Gastroesophageal sphincter (tissue), 4 donors: ENCODE measurements around the gene LGALS16. TPM values are rescaled to one million over a fixed set of nuclear protein-coding genes. Genes with fewer than 3 reads are reported as not detected.

ENCODE experiments used
- ATAC-seq: fragments of 150-250 bp; one replicate; pipeline ENCODE4 v1.9.1; 2016; ENCODE audit warnings: mild to moderate bottlenecking, moderate library complexity
- H3K27ac ChIP-seq, 4 donors: fragments of 200-600 bp; sonication (generic) in 3 of 4; 1 replicate in 3 of 4; 2 replicates in 1 of 4; pipeline ENCODE4 v1.5.1; 2016 to 2019
- H3K27me3 ChIP-seq: fragments of 200-600 bp; sonication (generic); one replicate; pipeline ENCODE4 v1.5.1; 2019
- H3K36me3 ChIP-seq, 2 donors: fragments of 200-600 bp; sonication (generic); one replicate each; pipeline ENCODE4 v1.5.1; 2019; ENCODE audit warnings: control low read depth in 1 of 2
- H3K4me1 ChIP-seq, 3 donors: fragments of 200-600 bp; sonication (generic); 1 replicate in 2 of 3; 2 replicates in 1 of 3; pipeline ENCODE4 v1.5.1; 2016 to 2019; ENCODE audit warnings: control low read depth in 2 of 3
- H3K4me3 ChIP-seq, 2 donors: fragments of 200-600 bp; sonication (generic); one replicate each; pipeline ENCODE4 v1.5.1; 2019; ENCODE audit warnings: mild to moderate bottlenecking in 1 of 2, moderate library complexity in 1 of 2
- H3K9me3 ChIP-seq, 3 donors: fragments of 200-600 bp; sonication (generic); one replicate each; pipeline ENCODE4 v1.5.1; 2017 to 2019; ENCODE audit warnings: control low read depth in 2 of 3
- EP300 ChIP-seq: sonication (generic); formaldehyde crosslinking; IDR thresholded peaks from one replicate; pipeline ENCODE4 v1.6.1; 2017; ENCODE audit warnings: antibody characterized with exemption, mild to moderate bottlenecking
- POLR2A ChIP-seq, 2 donors: fragments of 450-650 bp; IDR thresholded peaks; one replicate each; pipeline ENCODE4 v1.6.1; 2017; ENCODE audit warnings: antibody characterized with exemption in 2 of 2, mild to moderate bottlenecking in 2 of 2, moderate library complexity in 1 of 2
- POLR2AphosphoS5 ChIP-seq: sonication (generic); formaldehyde crosslinking; IDR thresholded peaks from one replicate; pipeline ENCODE4 v1.6.1; 2017; ENCODE audit warnings: antibody characterized with exemption
- WGBS, 2 donors: methylation state at CpG; one replicate each; pipeline ENCODE4 v1.1.5; 2018; ENCODE audit warnings: low coverage in 1 of 2; 5-methylcytosine and 5-hydroxymethylcytosine counted together
- total RNA-seq, 4 donors: library from RNA; depleted of rRNA; stranded (reverse); fragments of >200 nt; gene quantifications; one replicate each; pipeline ENCODE4 v1.1.0, GENCODE V29; 2016
- TF ChIP-seq, protein P1 (sequence below), 4 experiments: fragments of 200-600 bp in 2 of 4; fragments of 450-650 bp in 2 of 4; sonication (generic) in 1 of 4; IDR thresholded peaks; one replicate each; pipeline ENCODE4 v1.5.1; 2017 to 2019; ENCODE audit warnings: antibody characterized with exemption in 4 of 4, mild to moderate bottlenecking in 2 of 4, moderate library complexity in 2 of 4

LGALS16 gene, protein sequence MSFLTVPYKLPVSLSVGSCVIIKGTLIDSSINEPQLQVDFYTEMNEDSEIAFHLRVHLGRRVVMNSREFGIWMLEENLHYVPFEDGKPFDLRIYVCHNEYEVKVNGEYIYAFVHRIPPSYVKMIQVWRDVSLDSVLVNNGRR
- total RNA-seq: not detected

DNA sequence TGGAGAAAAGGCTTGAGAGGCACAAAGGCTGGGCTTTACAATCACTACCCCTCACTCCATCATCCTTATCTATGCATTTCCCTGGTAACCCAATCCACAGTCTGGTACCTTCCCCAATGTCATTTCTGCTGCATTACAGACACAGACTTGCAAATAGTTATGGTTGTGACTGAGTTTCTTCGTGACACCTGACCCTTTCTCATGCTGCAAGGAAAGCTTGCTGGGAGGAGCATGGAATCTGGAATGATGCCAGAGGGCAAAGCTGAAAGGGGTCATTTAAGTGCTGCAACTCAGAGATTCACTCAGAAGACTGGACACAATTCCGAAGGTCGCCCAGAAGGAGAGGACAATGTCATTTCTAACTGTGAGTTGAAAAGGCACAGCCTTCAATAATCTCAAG, at the start of gene LGALS16:
TSS of gene LGALS16 (plus strand) at position 301 of the 400 bp plus-strand sequence. CDS start at position 350, 49 bp downstream.
- no peaks in the 10 kb centered on the region for H3K9me3 ChIP-seq
- ATAC-seq: no peak
- H3K27me3 ChIP-seq: peaks cover 4% of the 10 kb centered on the region
- no peak within 1 kb of the TSS for H3K27ac ChIP-seq
- no peaks in the 10 kb centered on the region for H3K4me1 ChIP-seq
- TF ChIP-seq POLR2A (IDR thresholded peaks at IDR 0.05) (no peak), POLR2AphosphoS5 (no peak), EP300 (no peak)
- TF ChIP-seq, protein P1, sequence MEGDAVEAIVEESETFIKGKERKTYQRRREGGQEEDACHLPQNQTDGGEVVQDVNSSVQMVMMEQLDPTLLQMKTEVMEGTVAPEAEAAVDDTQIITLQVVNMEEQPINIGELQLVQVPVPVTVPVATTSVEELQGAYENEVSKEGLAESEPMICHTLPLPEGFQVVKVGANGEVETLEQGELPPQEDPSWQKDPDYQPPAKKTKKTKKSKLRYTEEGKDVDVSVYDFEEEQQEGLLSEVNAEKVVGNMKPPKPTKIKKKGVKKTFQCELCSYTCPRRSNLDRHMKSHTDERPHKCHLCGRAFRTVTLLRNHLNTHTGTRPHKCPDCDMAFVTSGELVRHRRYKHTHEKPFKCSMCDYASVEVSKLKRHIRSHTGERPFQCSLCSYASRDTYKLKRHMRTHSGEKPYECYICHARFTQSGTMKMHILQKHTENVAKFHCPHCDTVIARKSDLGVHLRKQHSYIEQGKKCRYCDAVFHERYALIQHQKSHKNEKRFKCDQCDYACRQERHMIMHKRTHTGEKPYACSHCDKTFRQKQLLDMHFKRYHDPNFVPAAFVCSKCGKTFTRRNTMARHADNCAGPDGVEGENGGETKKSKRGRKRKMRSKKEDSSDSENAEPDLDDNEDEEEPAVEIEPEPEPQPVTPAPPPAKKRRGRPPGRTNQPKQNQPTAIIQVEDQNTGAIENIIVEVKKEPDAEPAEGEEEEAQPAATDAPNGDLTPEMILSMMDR (IDR thresholded peaks at IDR 0.05): no peak
- 24 to 62% methylated on average over 3 of the region's 3 CpGs for WGBS, 2 donors
- no peaks in the 10 kb centered on the region for H3K36me3 ChIP-seq
- no peak within 1 kb of the TSS for H3K4me3 ChIP-seq

DNA sequence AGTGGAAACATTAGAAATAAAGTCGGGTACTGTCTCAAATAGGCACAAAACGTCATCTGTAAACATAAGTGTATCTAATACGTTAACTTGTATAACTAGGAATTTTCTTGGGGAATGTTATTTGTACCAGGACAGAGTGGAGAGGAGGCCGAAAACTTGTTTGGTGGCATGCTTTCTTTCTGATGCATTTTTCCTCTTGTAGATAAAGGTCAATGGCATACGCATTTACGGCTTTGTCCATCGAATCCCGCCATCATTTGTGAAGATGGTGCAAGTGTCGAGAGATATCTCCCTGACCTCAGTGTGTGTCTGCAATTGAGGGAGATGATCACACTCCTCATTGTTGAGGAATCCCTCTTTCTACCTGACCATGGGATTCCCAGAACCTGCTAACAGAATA, 48.7 kb upstream of the LGALS16 start:
- WGBS, 2 donors: 78 to 83% methylated on average over 9 of the region's 9 CpGs
- Histone ChIP-seq H3K4me3 (no peak overlapping the region), H3K27me3 (peaks cover 9% of the 10 kb centered on the region), H3K36me3 (no peaks in the 10 kb centered on the region), H3K9me3 (no peaks in the 10 kb centered on the region), H3K27ac (no peak overlapping the region), H3K4me1 (no peaks in the 10 kb centered on the region)
- ATAC-seq: no peak
- TF ChIP-seq, protein P1 (IDR thresholded peaks at IDR 0.05): no peak
- no peak for TF ChIP-seq EP300

DNA sequence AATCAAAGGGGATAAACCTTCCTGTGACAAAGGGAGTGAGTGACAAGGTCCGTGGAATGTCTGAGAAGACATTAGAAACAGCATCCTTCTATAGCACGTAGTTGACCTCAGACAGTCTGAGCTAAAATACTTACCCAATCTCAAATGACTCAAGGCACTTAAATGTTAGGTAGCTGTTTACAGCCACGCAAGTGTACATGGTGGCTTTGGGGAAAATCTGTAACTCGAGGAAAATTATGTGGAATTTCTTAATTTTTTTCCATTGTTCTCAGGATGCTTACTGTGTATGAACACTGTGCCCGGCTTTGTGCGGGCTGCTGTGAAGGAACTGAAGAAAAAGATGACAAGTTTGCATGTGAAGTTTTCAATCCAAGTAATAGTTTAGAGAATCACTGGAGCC, 48.2 kb upstream of the LGALS16 start:
- H3K27me3 ChIP-seq: peaks cover 9% of the 10 kb centered on the region
- no peak overlapping the region for H3K27ac ChIP-seq
- H3K36me3 ChIP-seq: no peaks in the 10 kb centered on the region
- H3K4me1 ChIP-seq: no peaks in the 10 kb centered on the region
- WGBS, 2 donors: 59 to 68% methylated on average over 6 of the region's 6 CpGs
- no peak overlapping the region for H3K4me3 ChIP-seq
- no peaks in the 10 kb centered on the region for H3K9me3 ChIP-seq
- TF ChIP-seq POLR2A (IDR thresholded peaks at IDR 0.05): no peak
- TF ChIP-seq, protein P1 (IDR thresholded peaks at IDR 0.05): no peak
- TF ChIP-seq POLR2AphosphoS5: no peak
- TF ChIP-seq EP300: no peak
- ATAC-seq: no peak

DNA sequence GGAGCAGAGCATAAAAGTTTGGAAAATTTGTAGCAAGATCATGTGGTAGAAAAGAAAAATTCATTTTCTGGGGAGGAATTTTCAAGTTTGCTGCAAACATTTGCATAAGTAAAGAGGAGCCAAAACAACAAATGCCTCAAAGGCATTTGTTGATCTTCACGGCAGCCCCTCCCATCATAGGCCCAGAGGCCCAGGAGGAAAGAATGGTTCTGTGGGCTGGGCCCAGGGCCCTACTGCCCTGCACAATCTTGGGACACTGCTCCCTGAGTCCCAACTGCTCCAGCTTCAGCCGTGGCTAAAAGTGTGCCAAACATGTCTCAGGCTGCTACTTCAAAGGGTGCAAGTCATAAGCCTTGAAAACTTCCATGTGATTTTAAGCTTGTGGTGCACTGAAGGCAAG, 42.1 kb upstream of the LGALS16 start:
- H3K4me3 ChIP-seq: no peak overlapping the region
- H3K36me3 ChIP-seq: no peaks in the 10 kb centered on the region
- no peak overlapping the region for H3K27ac ChIP-seq
- TF ChIP-seq, protein P1 (IDR thresholded peaks at IDR 0.05): no peak
- TF ChIP-seq POLR2A (IDR thresholded peaks at IDR 0.05) (no peak), POLR2AphosphoS5 (no peak), EP300 (no peak)
- no peaks in the 10 kb centered on the region for H3K4me1 ChIP-seq
- WGBS, 2 donors: 75% methylated on average over 1 of the region's 2 CpGs; no CpG with 5 or more reads in 1 of the 2 donors
- H3K9me3 ChIP-seq: no peaks in the 10 kb centered on the region
- ATAC-seq: no peak
- H3K27me3 ChIP-seq: peaks cover 20% of the 10 kb centered on the region

DNA sequence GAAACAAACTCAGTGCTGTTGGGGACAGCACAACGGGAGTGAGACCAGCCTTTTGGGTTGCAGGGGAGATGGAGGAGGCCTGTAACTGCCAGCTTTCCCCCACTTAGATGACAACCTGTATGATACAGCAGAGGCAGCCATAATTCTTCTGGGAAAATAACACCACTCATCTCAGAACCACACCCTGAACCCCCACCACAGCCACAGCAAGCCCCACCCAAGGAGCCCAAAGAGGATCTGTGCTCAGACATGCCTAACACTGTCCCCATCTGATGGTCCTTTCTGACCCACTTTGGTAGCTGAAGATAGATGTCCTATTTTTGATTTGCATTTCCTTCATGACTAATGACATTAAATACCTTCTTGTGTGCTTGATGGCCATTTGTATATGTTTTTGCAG, 38.0 kb upstream of the LGALS16 start:
- WGBS, 2 donors: 67% methylated on average over 1 of the region's 1 CpG; no CpG with 5 or more reads in 1 of the 2 donors

More for the DNA sequence above, 38.0 kb upstream of the LGALS16 start:
- TF ChIP-seq POLR2A (IDR thresholded peaks at IDR 0.05) (no peak), POLR2AphosphoS5 (no peak), EP300 (no peak)
- TF ChIP-seq, protein P1 (IDR thresholded peaks at IDR 0.05): no peak
- H3K36me3 ChIP-seq: no peaks in the 10 kb centered on the region
- ATAC-seq: no peak
- H3K4me1 ChIP-seq: no peaks in the 10 kb centered on the region
- no peaks in the 10 kb centered on the region for H3K9me3 ChIP-seq
- H3K4me3 ChIP-seq: no peak overlapping the region
- H3K27me3 ChIP-seq: peaks cover 46% of the 10 kb centered on the region
- H3K27ac ChIP-seq: no peak overlapping the region
